Measurements from ENCODE around the gene SERPINA5.

- TF ChIP-seq CHD2 (IDR thresholded peaks at IDR 0.05; ENCODE audit: low read length, partially characterized antibody): no peak
- TF ChIP-seq HMGXB4 (CRISPR knock-in tag; IDR thresholded peaks at IDR 0.05; ENCODE audit: borderline replicate concordance): no peak
- no peak for TF ChIP-seq CTCF (IDR thresholded peaks at IDR 0.05)
- TF ChIP-seq POLR2A (IDR thresholded peaks at IDR 0.05; ENCODE audit: low read length): no peak
- no peak for TF ChIP-seq CBX2 (IDR thresholded peaks at IDR 0.05; ENCODE audit: borderline replicate concordance, low read depth)
These were observed 9.3 kb upstream of the SERPINA5 start for GRCh38 chr14:94571950-94572349.

All from A549 (cell line).